Measurements from ENCODE around the gene NEK7.

The NEK7 gene

GRCh38 chr1:198135366-198135765, 21.4 kb upstream of the NEK7 start:
- in situ Hi-C loops (cut with HindIII; ENCODE audit: low sequenced_read_pairs): no loop called here
- DNase-seq (ENCODE audit: low read depth): no peak
- H3K4me3 ChIP-seq (ENCODE audit: low read depth, low read length): no peak overlapping the region
- no peak for TF ChIP-seq CTCF (IDR thresholded peaks at IDR 0.05; ENCODE audit: low read depth, low read length, missing control alignments)

GRCh38 chr1:198141668-198142351, 15.0 kb upstream of the NEK7 start:
- no peak for DNase-seq (ENCODE audit: low read depth)
- TF ChIP-seq CTCF (IDR thresholded peaks at IDR 0.05; ENCODE audit: low read depth, low read length, missing control alignments): no peak
- no peak overlapping the region for H3K4me3 ChIP-seq (ENCODE audit: low read depth, low read length)
- in situ Hi-C loops (cut with HindIII; ENCODE audit: low sequenced_read_pairs): no loop called here

- TF ChIP-seq CTCF (IDR thresholded peaks at IDR 0.05; ENCODE audit: low read depth, low read length, missing control alignments): no peak
- in situ Hi-C loops (cut with HindIII; ENCODE audit: low sequenced_read_pairs): no loop called here
- no peak for DNase-seq (ENCODE audit: low read depth)
- H3K4me3 ChIP-seq (ENCODE audit: low read depth, low read length): no peak overlapping the region
These were observed 13.0 kb upstream of the NEK7 start for GRCh38 chr1:198143797-198144196.

GRCh38 chr1:198147216-198147615, 9.6 kb upstream of the NEK7 start:
- no peak overlapping the region for H3K4me3 ChIP-seq (ENCODE audit: low read depth, low read length)
- in situ Hi-C loops (cut with HindIII; ENCODE audit: low sequenced_read_pairs): no loop called here
- no peak for TF ChIP-seq CTCF (IDR thresholded peaks at IDR 0.05; ENCODE audit: low read depth, low read length, missing control alignments)
- no peak for DNase-seq (ENCODE audit: low read depth)

GRCh38 chr1:198150369-198150768, 6.4 kb upstream of the NEK7 start:
- H3K4me3 ChIP-seq (ENCODE audit: low read depth, low read length): no peak overlapping the region
- TF ChIP-seq CTCF (IDR thresholded peaks at IDR 0.05; ENCODE audit: low read depth, low read length, missing control alignments): no peak
- in situ Hi-C loops (cut with HindIII; ENCODE audit: low sequenced_read_pairs): no loop called here
- DNase-seq (ENCODE audit: low read depth): no peak

GRCh38 chr1:198151688-198152087, 5.1 kb upstream of the NEK7 start:
- DNase-seq (ENCODE audit: low read depth): peak; percentile 53
- in situ Hi-C loops (cut with HindIII; ENCODE audit: low sequenced_read_pairs): no loop called here
- no peak overlapping the region for H3K4me3 ChIP-seq (ENCODE audit: low read depth, low read length)
- TF ChIP-seq CTCF (IDR thresholded peaks at IDR 0.05; ENCODE audit: low read depth, low read length, missing control alignments): no peak
